Measurements from ENCODE around the gene FEM1B.

DNA sequence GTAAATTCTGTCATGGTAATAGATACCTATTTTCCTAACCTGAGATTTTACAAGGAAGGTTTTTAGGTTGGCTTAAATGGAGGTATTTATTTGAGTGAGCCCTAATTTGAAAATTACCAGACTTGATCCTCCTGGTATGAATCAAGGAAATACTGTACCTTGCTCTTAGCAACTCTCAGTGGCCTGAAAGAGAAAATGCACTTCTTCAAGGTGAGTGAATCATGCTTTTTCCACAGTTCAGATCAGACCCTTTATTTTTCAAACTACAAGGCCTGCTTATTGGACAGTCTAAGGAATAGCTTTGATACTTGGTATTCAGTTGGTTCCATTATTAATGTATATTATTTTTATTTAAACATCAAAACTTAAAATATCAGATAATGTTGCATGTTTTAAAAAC lies 15.4 kb downstream of the FEM1B start:
- TF ChIP-seq, protein P1, sequence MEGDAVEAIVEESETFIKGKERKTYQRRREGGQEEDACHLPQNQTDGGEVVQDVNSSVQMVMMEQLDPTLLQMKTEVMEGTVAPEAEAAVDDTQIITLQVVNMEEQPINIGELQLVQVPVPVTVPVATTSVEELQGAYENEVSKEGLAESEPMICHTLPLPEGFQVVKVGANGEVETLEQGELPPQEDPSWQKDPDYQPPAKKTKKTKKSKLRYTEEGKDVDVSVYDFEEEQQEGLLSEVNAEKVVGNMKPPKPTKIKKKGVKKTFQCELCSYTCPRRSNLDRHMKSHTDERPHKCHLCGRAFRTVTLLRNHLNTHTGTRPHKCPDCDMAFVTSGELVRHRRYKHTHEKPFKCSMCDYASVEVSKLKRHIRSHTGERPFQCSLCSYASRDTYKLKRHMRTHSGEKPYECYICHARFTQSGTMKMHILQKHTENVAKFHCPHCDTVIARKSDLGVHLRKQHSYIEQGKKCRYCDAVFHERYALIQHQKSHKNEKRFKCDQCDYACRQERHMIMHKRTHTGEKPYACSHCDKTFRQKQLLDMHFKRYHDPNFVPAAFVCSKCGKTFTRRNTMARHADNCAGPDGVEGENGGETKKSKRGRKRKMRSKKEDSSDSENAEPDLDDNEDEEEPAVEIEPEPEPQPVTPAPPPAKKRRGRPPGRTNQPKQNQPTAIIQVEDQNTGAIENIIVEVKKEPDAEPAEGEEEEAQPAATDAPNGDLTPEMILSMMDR (IDR thresholded peaks at IDR 0.05): no peak
- TF ChIP-seq POLR2A (IDR thresholded peaks at IDR 0.05): no peak
- no peak for TF ChIP-seq EP300 (IDR thresholded peaks at IDR 0.05)

Data from sigmoid colon (tissue), 4 donors.